ENCODE results near the gene BOD1L1. TPM values are rescaled to one million over a fixed set of nuclear protein-coding genes. Genes with fewer than 3 reads are reported as not detected.

BOD1L1 gene
- total and polyA plus RNA-seq, 9 donors = 21.2 to 41.6 (median 38.3) TPM

DNA sequence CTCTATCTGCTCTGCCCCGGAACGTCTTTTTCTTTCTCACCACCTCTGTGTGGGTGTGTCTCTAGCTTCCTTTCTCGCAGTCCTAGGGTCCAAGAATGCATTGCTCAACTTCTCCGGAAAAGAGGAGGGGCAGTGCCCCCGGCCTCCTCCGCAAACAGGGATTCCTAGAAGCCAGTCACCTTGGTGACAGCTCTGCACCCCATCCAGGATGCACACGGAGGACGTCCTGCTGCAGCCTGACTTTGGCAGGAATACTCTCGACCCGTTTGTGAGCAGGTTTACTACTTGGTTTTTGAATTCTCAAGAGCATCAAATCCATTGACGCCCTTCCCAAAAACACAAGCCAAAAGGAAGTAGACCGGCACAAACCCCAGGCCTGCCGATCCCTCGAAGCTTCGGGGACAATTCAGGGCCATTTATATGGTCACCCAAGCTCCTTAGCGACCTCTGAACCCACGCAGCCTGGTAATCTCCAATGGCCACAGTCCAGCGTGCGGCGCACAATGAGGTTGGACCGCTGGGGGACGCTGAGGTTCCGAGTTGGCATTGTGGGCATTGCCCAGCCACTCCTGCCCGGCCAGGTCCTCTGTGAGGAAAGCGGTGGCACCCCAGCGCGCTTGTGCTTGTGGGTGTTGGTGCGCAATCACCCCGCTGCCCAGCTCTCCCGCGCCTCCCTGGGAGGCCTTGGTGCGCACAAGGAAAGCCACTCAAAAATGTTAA lies 93.0 kb downstream of the BOD1L1 start:
- intact Hi-C loops (cut with DNase I) = no loop called here
- no peak for DNase-seq
- H3K36me3 ChIP-seq = no peaks in the 10 kb centered on the region
- H3K27me3 ChIP-seq = peaks cover 8% of the 10 kb centered on the region
- H3K27ac ChIP-seq = no peak overlapping the region
- TF ChIP-seq CTCF (IDR thresholded peaks at IDR 0.05) (no peak), EP300 (IDR thresholded peaks at IDR 0.05) (no peak)
- H3K4me3 ChIP-seq = no peak overlapping the region
- no peaks in the 10 kb centered on the region for H3K4me1 ChIP-seq (ENCODE audit: insufficient read depth)
- WGBS, 3 donors = 3% methylated on average over 32 of the region's 32 CpGs
- H3K9me3 ChIP-seq = no peaks in the 10 kb centered on the region

- Histone ChIP-seq H3K9me3 (no peaks in the 10 kb centered on the region), H3K27ac (no peak overlapping the region), H3K27me3 (peaks cover 8% of the 10 kb centered on the region), H3K4me1 (ENCODE audit: insufficient read depth) (no peaks in the 10 kb centered on the region), H3K36me3 (no peaks in the 10 kb centered on the region), H3K4me3 (no peak overlapping the region)
- intact Hi-C loops (cut with DNase I) = no loop called here
- DNase-seq = no peak
- WGBS, 3 donors = 8 to 14% (median 8%) methylated on average over 13 of the region's 13 CpGs
- TF ChIP-seq POLR2A (IDR thresholded peaks at IDR 0.05) (no peak), EP300 (IDR thresholded peaks at IDR 0.05) (no peak), CTCF (IDR thresholded peaks at IDR 0.05) (no peak)
Observed at GRCh38 chr4:13533670-13534343, 93.7 kb downstream of the BOD1L1 start.

DNA sequence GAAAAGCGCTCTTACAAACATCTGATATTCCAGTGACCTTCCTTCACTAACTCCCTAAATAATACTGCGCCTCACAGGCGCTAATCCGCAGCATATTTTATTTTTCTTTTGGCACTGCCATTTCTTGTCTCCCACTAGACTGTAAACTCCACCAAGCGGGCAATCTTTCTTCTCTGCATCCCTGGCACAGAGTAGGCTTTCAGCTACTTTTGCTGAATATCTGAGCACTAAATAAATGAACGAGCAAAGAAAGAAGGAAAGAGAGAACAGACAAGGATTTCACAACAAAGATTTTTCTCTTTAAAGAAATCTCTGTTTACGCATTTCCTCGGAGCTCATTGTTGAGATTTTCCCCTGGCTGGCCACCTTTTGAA lies 95.9 kb downstream of the BOD1L1 start:
- intact Hi-C loops (cut with DNase I) = no loop called here
- H3K4me1 ChIP-seq (ENCODE audit: insufficient read depth) = no peaks in the 10 kb centered on the region

More for the DNA sequence above, 95.9 kb downstream of the BOD1L1 start:
- H3K27ac ChIP-seq = no peak overlapping the region
- TF ChIP-seq CTCF (IDR thresholded peaks at IDR 0.05) = no peak
- no peak for TF ChIP-seq EP300 (IDR thresholded peaks at IDR 0.05)
- TF ChIP-seq POLR2A (IDR thresholded peaks at IDR 0.05) = no peak
- H3K36me3 ChIP-seq = no peaks in the 10 kb centered on the region
- no peak overlapping the region for H3K4me3 ChIP-seq
- peaks cover 4% of the 10 kb centered on the region for H3K27me3 ChIP-seq
- 22 to 27% (median 25%) methylated on average over 8 of the region's 8 CpGs for WGBS, 3 donors
- H3K9me3 ChIP-seq = no peaks in the 10 kb centered on the region
- DNase-seq = no peak

Data from ovary (tissue), 9 donors.